Ammon's horn (tissue), 1 donor: Measurements from ENCODE around the gene MCM9.
A peak's percentile ranks its signal among the peaks of the same experiment; 100 is the strongest.
"Not testable (repeated sequence)": the region's sequence is repeated elsewhere in the genome, so short reads cannot be mapped to it uniquely, and the experiment has no call there.

Source experiments
- DNase-seq: peaks from one replicate; pipeline ENCODE4 v3.0.0-alpha.2; 2016; ENCODE audit warnings: low spot score

MCM9 gene

GRCh38 chr6:118893807-118894424 lies 41.0 kb downstream of the MCM9 start, which contains the start of gene ASF1A:
Gene ASF1A, plus strand, starts transcription at chr6:118894152. Its CDS starts 262 bp downstream, at chr6:118894414.
- DNase-seq, result peak; percentile 98

GRCh38 chr6:118893064-118893806 lies 41.7 kb downstream of the MCM9 start:
- peak; percentile 26 for DNase-seq

- no peak for DNase-seq
These were observed 42.5 kb downstream of the MCM9 start for GRCh38 chr6:118892355-118892991.

- DNase-seq, result no peak
These were observed 43.8 kb downstream of the MCM9 start for GRCh38 chr6:118890997-118891790.

GRCh38 chr6:118889163-118889562 lies 45.8 kb downstream of the MCM9 start:
- DNase-seq, result peak; percentile 38

- no peak for DNase-seq
These were observed 48.3 kb downstream of the MCM9 start for GRCh38 chr6:118886641-118887040.

- DNase-seq, result no peak
These were observed 52.5 kb downstream of the MCM9 start for GRCh38 chr6:118882314-118882905.

GRCh38 chr6:118881440-118882313 lies 53.3 kb downstream of the MCM9 start:
- no peak for DNase-seq

GRCh38 chr6:118877806-118878205 lies 57.2 kb downstream of the MCM9 start:
- DNase-seq, result no peak

- no peak for DNase-seq
These were observed 58.1 kb downstream of the MCM9 start for GRCh38 chr6:118876814-118877213.

- DNase-seq, result no peak
These were observed 58.8 kb downstream of the MCM9 start for GRCh38 chr6:118876198-118876597.

- DNase-seq, result no peak
These were observed 59.3 kb downstream of the MCM9 start for GRCh38 chr6:118875672-118876071.

- DNase-seq, result no peak
These were observed 61.7 kb downstream of the MCM9 start for GRCh38 chr6:118873239-118873638.

- no peak for DNase-seq
These were observed 62.2 kb downstream of the MCM9 start for GRCh38 chr6:118872726-118873125.

- DNase-seq, result no peak
These were observed 62.6 kb downstream of the MCM9 start for GRCh38 chr6:118872318-118872717.

GRCh38 chr6:118871331-118871730 lies 63.6 kb downstream of the MCM9 start:
- DNase-seq, result no peak

- no peak for DNase-seq
These were observed 64.9 kb downstream of the MCM9 start for GRCh38 chr6:118869894-118870589.

GRCh38 chr6:118869350-118869749 lies 65.6 kb downstream of the MCM9 start:
- DNase-seq, result no peak

GRCh38 chr6:118868901-118869300 lies 66.1 kb downstream of the MCM9 start:
- DNase-seq, result not testable (repeated sequence)

GRCh38 chr6:118867181-118867580 lies 67.8 kb downstream of the MCM9 start:
- DNase-seq, result no peak

GRCh38 chr6:118865100-118865391 lies 69.9 kb downstream of the MCM9 start:
- no peak for DNase-seq
